ENCODE data around the gene TXNRD3.

DNA sequence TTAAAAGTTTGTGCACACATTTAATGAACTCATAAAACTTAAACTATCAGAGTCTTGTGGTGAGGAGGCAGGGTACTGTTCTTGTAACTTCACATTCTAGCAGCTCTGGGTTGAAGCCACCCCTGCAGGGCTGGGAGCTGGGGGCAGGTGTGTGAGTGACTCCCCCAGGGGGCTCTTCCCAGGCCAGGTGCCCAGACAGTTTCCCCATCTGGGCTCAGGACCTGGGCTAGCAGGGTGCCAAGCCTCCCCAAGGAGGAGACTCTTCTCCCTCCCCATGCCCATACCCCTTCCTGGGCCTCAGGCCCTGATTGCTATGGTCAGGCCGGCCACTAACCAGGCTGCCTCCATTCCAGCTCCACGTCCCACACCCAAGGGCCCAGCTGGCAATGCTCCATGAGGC is 27.1 kb upstream of the TXNRD3 start:
- TF ChIP-seq CTCF (IDR thresholded peaks at IDR 0.05; ENCODE audit: insufficient read depth, low read depth, low read length) (no peak), EZH2 (IDR thresholded peaks at IDR 0.05; ENCODE audit: insufficient read depth, low read length) (no peak)
